Thymus (tissue), 11 donors: ENCODE measurements around the gene CSMD2. TPM values are rescaled to one million over a fixed set of nuclear protein-coding genes. Genes with fewer than 3 reads are reported as not detected.

Source experiments
- DNase-seq, 9 donors: peaks; one replicate each; pipeline ENCODE4 v3.0.0-alpha.2; 2013; ENCODE audit warnings: low spot score in 9 of 9, low read depth in 6 of 9, missing footprints in 1 of 9
- H3K27ac ChIP-seq, 2 donors: one replicate each; pipeline ENCODE4 v1.5.1; 2013; ENCODE audit warnings: control low read depth in 1 of 2, low read depth in 1 of 2, low read length in 1 of 2, mild to moderate bottlenecking in 1 of 2, moderate library complexity in 1 of 2
- H3K27me3 ChIP-seq, 2 donors: one replicate each; pipeline ENCODE4 v1.5.1; 2013; ENCODE audit warnings: low read length in 1 of 2; ENCODE audit not compliant: control insufficient read depth in 2 of 2, insufficient read depth in 1 of 2
- H3K36me3 ChIP-seq, 2 donors: one replicate each; pipeline ENCODE4 v1.5.1; 2013; ENCODE audit warnings: low read length in 1 of 2, mild to moderate bottlenecking in 1 of 2, moderate library complexity in 1 of 2; ENCODE audit not compliant: control insufficient read depth in 2 of 2, insufficient read depth in 2 of 2
- H3K4me1 ChIP-seq, 2 donors: one replicate each; pipeline ENCODE4 v1.5.1; 2013; ENCODE audit warnings: low read length in 2 of 2; ENCODE audit not compliant: control insufficient read depth in 2 of 2, insufficient read depth in 2 of 2
- H3K4me3 ChIP-seq, 2 donors: one replicate each; pipeline ENCODE4 v1.5.1; 2013; ENCODE audit warnings: low read length in 2 of 2, control low read depth in 1 of 2, mild to moderate bottlenecking in 1 of 2
- H3K9me3 ChIP-seq, 2 donors: one replicate each; pipeline ENCODE4 v1.5.1; 2013; ENCODE audit warnings: low read length in 1 of 2, mild to moderate bottlenecking in 1 of 2; ENCODE audit not compliant: control insufficient read depth in 2 of 2, insufficient read depth in 1 of 2
- WGBS: extraction: QIAGEN DNeasy Blood & Tissue Kit; methylation state at CpG from one replicate; pipeline ENCODE4 v1.1.7; 2013; 5-methylcytosine and 5-hydroxymethylcytosine counted together
- polyA plus RNA-seq: library from polyadenylated mRNA; stranded (reverse); fragments of 200-250 nt; gene quantifications from one replicate; pipeline ENCODE4 v1.2.3, GENCODE V29; 2013
- total RNA-seq: library from RNA; stranded (reverse); fragments of 120-200 nt; gene quantifications from one replicate; pipeline ENCODE4 v1.2.4, GENCODE V29; 2013
- donor health status: healthy.

Gene CSMD2
- total and polyA plus RNA-seq, 2 donors: 0.14 TPM

DNA sequence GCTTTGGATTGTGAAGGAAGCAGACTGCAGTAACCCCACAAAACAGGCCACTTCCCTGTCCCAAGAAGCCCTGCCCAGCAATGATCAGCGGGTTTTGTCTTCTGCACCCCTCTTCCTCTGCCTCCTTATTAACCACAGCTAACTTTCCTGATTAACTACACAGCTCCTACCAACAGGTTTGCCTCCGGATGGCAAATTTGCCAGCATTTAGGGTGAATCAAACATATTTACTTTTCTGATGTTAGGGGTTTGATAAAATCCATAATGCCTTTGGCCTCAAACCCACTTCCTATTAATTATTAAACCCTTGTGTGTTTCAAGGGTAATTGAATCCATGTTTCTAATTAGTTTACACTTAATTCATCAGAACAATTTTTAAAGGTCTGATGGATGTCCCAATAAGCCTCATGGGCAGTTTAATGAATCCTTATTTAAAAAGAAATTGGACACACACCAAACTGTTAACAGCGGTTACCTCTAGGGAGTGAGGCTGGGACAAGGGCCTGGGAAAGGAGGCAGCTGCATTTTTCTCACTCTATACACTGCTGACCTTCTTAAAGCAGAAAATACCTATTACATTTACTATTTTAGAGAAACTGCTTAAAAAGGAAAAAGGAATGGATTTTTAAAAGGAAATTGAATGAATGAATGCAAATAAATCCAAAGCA, 91.9 kb downstream of the CSMD2 start:
- Histone ChIP-seq H3K27me3 (no peaks in the 10 kb centered on the region), H3K36me3 (no peaks in the 10 kb centered on the region), H3K27ac (no peak overlapping the region), H3K9me3 (no peaks in the 10 kb centered on the region), H3K4me1 (no peaks in the 10 kb centered on the region), H3K4me3 (no peak overlapping the region)
- WGBS: 90% methylated on average over 3 of the region's 3 CpGs
- no peak for DNase-seq

- no peaks in the 10 kb centered on the region for H3K9me3 ChIP-seq
- no peak overlapping the region for H3K4me3 ChIP-seq
- no peaks in the 10 kb centered on the region for H3K36me3 ChIP-seq
- DNase-seq: no peak
- H3K27ac ChIP-seq: no peak overlapping the region
- no peaks in the 10 kb centered on the region for H3K27me3 ChIP-seq
- no peaks in the 10 kb centered on the region for H3K4me1 ChIP-seq
- WGBS: 78% methylated on average over 5 of the region's 5 CpGs
Measured at GRCh38 chr1:34070201-34070836, 94.7 kb downstream of the CSMD2 start.

DNA sequence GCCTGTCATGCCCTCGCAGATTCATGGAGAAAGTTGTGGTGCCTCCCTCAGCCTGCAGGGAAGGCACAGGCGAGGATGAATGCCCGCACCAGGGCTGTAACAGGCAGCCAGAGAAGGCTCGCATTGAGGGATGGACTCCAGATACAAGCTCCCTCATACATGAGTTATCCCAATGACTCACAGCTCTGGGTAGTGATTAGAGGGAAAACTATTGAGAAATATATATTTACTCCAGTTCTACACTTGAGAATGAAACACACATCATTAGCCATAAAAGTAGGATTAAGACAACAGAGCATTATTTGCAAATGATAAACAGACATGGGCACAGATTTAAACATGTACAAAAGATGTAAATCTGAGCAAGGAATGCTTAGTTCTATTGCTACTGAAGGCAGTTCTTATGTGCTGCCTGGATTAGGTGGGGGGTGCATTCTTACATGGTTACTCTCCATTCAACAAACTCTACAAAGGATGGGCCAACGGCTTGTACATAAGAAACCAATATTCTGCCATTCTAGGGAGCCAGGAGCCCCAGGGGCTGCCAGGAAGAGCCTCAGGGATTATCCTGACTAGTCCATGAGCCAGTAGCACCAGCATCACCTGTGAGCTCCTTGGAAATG, 97.9 kb downstream of the CSMD2 start:
- Histone ChIP-seq H3K9me3 (no peaks in the 10 kb centered on the region), H3K4me1 (no peaks in the 10 kb centered on the region), H3K27me3 (no peaks in the 10 kb centered on the region), H3K27ac (no peak overlapping the region), H3K4me3 (no peak overlapping the region), H3K36me3 (no peaks in the 10 kb centered on the region)
- no peak for DNase-seq
- 92% methylated on average over 5 of the region's 5 CpGs for WGBS

DNA sequence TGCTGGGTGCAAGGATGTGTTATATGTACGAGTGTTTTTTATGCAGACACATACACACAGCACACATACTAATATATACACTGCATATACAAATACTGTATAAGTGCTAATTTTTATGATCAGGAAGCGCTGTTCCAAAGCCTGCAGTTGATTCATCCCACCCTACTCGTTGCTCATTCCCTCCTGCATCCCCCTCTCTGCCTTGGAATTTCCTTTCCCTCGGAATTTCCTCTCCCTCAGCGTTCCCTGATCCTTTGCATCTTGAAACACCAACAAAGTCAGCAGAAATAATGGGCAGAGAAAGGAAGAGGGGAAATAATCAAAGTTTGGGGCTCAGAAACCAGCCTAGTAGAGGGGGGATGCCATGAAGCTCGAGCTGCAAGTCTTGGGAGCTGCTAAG, 98.9 kb downstream of the CSMD2 start:
- H3K36me3 ChIP-seq: no peaks in the 10 kb centered on the region
- 47% methylated on average over 6 of the region's 6 CpGs for WGBS
- H3K27ac ChIP-seq: no peak overlapping the region
- no peak overlapping the region for H3K4me3 ChIP-seq
- no peaks in the 10 kb centered on the region for H3K9me3 ChIP-seq
- no peaks in the 10 kb centered on the region for H3K27me3 ChIP-seq
- H3K4me1 ChIP-seq: no peaks in the 10 kb centered on the region
- DNase-seq: no peak

GRCh38 chr1:34065498-34065897, 99.5 kb downstream of the CSMD2 start:
- H3K4me1 ChIP-seq: no peaks in the 10 kb centered on the region
- DNase-seq: no peak
- H3K9me3 ChIP-seq: no peaks in the 10 kb centered on the region
- no peak overlapping the region for H3K4me3 ChIP-seq
- H3K27ac ChIP-seq: no peak overlapping the region
- no peaks in the 10 kb centered on the region for H3K36me3 ChIP-seq
- WGBS: 98% methylated on average over 2 of the region's 2 CpGs
- no peaks in the 10 kb centered on the region for H3K27me3 ChIP-seq

GRCh38 chr1:34060901-34061415, 104.1 kb downstream of the CSMD2 start:
- H3K27me3 ChIP-seq: peaks cover 0 to 3% of the 10 kb centered on the region in 2 donors
- H3K27ac ChIP-seq: no peak overlapping the region
- no peaks in the 10 kb centered on the region for H3K4me1 ChIP-seq
- 82% methylated on average over 10 of the region's 10 CpGs for WGBS
- DNase-seq: no peak
- no peaks in the 10 kb centered on the region for H3K9me3 ChIP-seq
- no peaks in the 10 kb centered on the region for H3K36me3 ChIP-seq
- H3K4me3 ChIP-seq: no peak overlapping the region

- Histone ChIP-seq H3K36me3 (no peaks in the 10 kb centered on the region), H3K4me1 (no peaks in the 10 kb centered on the region), H3K4me3 (no peak overlapping the region), H3K9me3 (no peaks in the 10 kb centered on the region), H3K27me3 (peaks cover 0 to 3% of the 10 kb centered on the region in 2 donors), H3K27ac (no peak overlapping the region)
- 94% methylated on average over 5 of the region's 5 CpGs for WGBS
- DNase-seq: no peak
Measured at GRCh38 chr1:34060187-34060730, 104.8 kb downstream of the CSMD2 start.

- 20% methylated on average over 11 of the region's 11 CpGs for WGBS
- no peak overlapping the region for H3K27ac ChIP-seq
- no peak for DNase-seq
- no peaks in the 10 kb centered on the region for H3K4me1 ChIP-seq
- no peaks in the 10 kb centered on the region for H3K36me3 ChIP-seq
- H3K9me3 ChIP-seq: no peaks in the 10 kb centered on the region
- no peak overlapping the region for H3K4me3 ChIP-seq
- H3K27me3 ChIP-seq: peaks cover 0 to 3% of the 10 kb centered on the region in 2 donors
Measured at GRCh38 chr1:34057347-34058130, 107.5 kb downstream of the CSMD2 start.
